K562 (cell line): Measurements from ENCODE around the gene CDH1. TPM values are rescaled to one million over a fixed set of nuclear protein-coding genes. Genes with fewer than 3 reads are reported as not detected.
A peak's percentile ranks its signal among the peaks of the same experiment; 100 is the strongest.

ENCODE experiments used
- ATAC-seq: fragments of 200-7000 bp; cut with Tn5 transposase; 3 replicates; pipeline ENCODE4 v1.9.1; 2020; ENCODE audit warnings: moderate library complexity
- BruUV-seq: library from RNA; stranded (reverse); fragments of 400-500 nt; replicated peaks from 2 replicates; lab custom pipeline; 2021; lab: Mats Ljungman, UMichigan
- CTCF ChIA-PET: fragments of 300-600 bp; formaldehyde crosslinking; extraction: SDS; loops from one replicate; lab custom pipeline; 2021; ENCODE audit warnings: low intra/inter-chr PET ratio; lab: Yijun Ruan, JAX
- POLR2A ChIA-PET: fragments of 300-600, 350-650 bp; sonication (Branson Sonifier 250); formaldehyde crosslinking; extraction: SDS; loops from one replicate; lab custom pipeline; 2021; ENCODE audit warnings: antibody characterized with exemption, inconsistent platforms; lab: Yijun Ruan, JAX
- DNase-seq, 4 experiments: peaks; one replicate each; pipeline versions ENCODE4 v3.0.0 to v3.0.0-alpha.2; 2011 to 2018; ENCODE audit warnings: low spot score in 3 of 4, mixed read lengths in 3 of 4; ENCODE audit errors: extremely low read depth in 1 of 4
- FAIRE-seq: peaks from 2 replicates; lab custom pipeline; 2011; peaks lifted over from hg19 to GRCh38; lab: Jason Lieb, UNC
- H2AFZ ChIP-seq: 2 replicates; pipeline ENCODE4 v1.6.0; 2011; ENCODE audit warnings: low read depth, low read length, control low read depth, inconsistent platforms
- H3K27ac ChIP-seq: fragments of 200-600 bp; 3 replicates; pipeline ENCODE4 v1.8.0; 2011; ENCODE audit warnings: low read depth, mild to moderate bottlenecking, control low read depth, inconsistent platforms, low read length, moderate library complexity, mixed read lengths; ENCODE audit errors: extremely low read depth
- H3K27me3 ChIP-seq, 2 experiments: fragments of 300-600 bp in 1 of 2; 2 replicates in 1 of 2; 3 replicates in 1 of 2; pipeline versions ENCODE4 v1.6.0 to v1.8.0; 2011; ENCODE audit warnings: inconsistent platforms in 2 of 2, low read length in 2 of 2, mild to moderate bottlenecking in 1 of 2, mixed read lengths in 1 of 2, moderate library complexity in 1 of 2; ENCODE audit not compliant: control insufficient read depth in 2 of 2, insufficient read depth in 2 of 2
- H3K36me3 ChIP-seq: fragments of 300-600 bp; 3 replicates; pipeline ENCODE4 v1.8.0; 2011; ENCODE audit warnings: mild to moderate bottlenecking, low read length, inconsistent platforms; ENCODE audit not compliant: control insufficient read depth, insufficient read depth
- H3K4me1 ChIP-seq, 2 experiments: fragments of 200-600 bp in 1 of 2; replicated peaks in 1 of 2; 2 replicates in 1 of 2; 3 replicates in 1 of 2; pipeline versions ENCODE4 v1.5.1 to v1.8.0; 2011; ENCODE audit warnings: inconsistent platforms in 2 of 2, low read length in 2 of 2, mild to moderate bottlenecking in 1 of 2, mixed read lengths in 1 of 2, moderate library complexity in 1 of 2; ENCODE audit not compliant: control insufficient read depth in 2 of 2, insufficient read depth in 2 of 2
- H3K4me2 ChIP-seq: 2 replicates; pipeline ENCODE4 v1.6.1; 2011; ENCODE audit warnings: low read length, control low read depth, inconsistent platforms, mixed read lengths; ENCODE audit not compliant: insufficient read depth
- H3K4me3 ChIP-seq: fragments of 200-600 bp; sonication (generic), shearing (Covaris generic); 2 replicates; pipeline ENCODE4 v1.5.1; 2016; ENCODE audit warnings: control low read depth, inconsistent platforms
- H3K79me2 ChIP-seq: fragments of 200-600 bp; 3 replicates; pipeline ENCODE4 v1.8.0; 2011; ENCODE audit warnings: low read length, inconsistent platforms; ENCODE audit not compliant: control insufficient read depth, insufficient read depth
- H3K9ac ChIP-seq, 2 experiments: 2 replicates each; pipeline versions ENCODE4 v1.6.0 to v1.6.1; 2011; ENCODE audit warnings: low read depth in 2 of 2, low read length in 2 of 2, control low read depth in 1 of 2, inconsistent platforms in 1 of 2, mild to moderate bottlenecking in 1 of 2, mixed read lengths in 1 of 2; ENCODE audit not compliant: insufficient read depth in 1 of 2
- H3K9me1 ChIP-seq: one replicate; pipeline ENCODE4 v1.6.0; 2011; ENCODE audit warnings: inconsistent platforms, mild to moderate bottlenecking, low read length, moderate library complexity; ENCODE audit not compliant: control insufficient read depth, insufficient read depth
- H3K9me3 ChIP-seq: replicated peaks from 2 replicates; pipeline ENCODE4 v1.5.1; 2011; ENCODE audit warnings: low read depth, low read length, inconsistent platforms; ENCODE audit not compliant: control insufficient read depth, insufficient read depth
- H4K20me1 ChIP-seq: replicated peaks from 2 replicates; pipeline ENCODE4 v1.6.1; 2011; ENCODE audit warnings: low read length, inconsistent platforms, mixed read lengths; ENCODE audit not compliant: control insufficient read depth, insufficient read depth
- ARID1B ChIP-seq: fragments of 450-650 bp; IDR thresholded peaks from 2 replicates; pipeline ENCODE4 v1.6.1; 2016; ENCODE audit warnings: antibody characterized with exemption, mild to moderate bottlenecking, inconsistent platforms
- CCNT2 ChIP-seq: IDR thresholded peaks from 2 replicates; pipeline ENCODE4 v1.6.1; 2011; ENCODE audit warnings: borderline replicate concordance, low read depth, mild to moderate bottlenecking, moderate library complexity, mixed read lengths, low read length; ENCODE audit not compliant: insufficient read length; ENCODE audit errors: extremely low read depth
- CREBBP ChIP-seq: IDR thresholded peaks from one replicate; pipeline ENCODE4 v1.6.1; 2012; ENCODE audit warnings: low read depth, mild to moderate bottlenecking, control low read depth, inconsistent platforms, low read length
- CTBP1 ChIP-seq: fragments of 450-650 bp; IDR thresholded peaks from 2 replicates; pipeline ENCODE4 v1.6.1; 2016; ENCODE audit warnings: borderline replicate concordance
- DIDO1 ChIP-seq: fragments of 450-650 bp; IDR thresholded peaks from 2 replicates; pipeline ENCODE4 v1.6.1; 2016; ENCODE audit warnings: low read depth, missing biosample characterization, missing genetic modification characterization
- DPF2 ChIP-seq: fragments of 450-650 bp; IDR thresholded peaks from 2 replicates; pipeline ENCODE4 v1.6.1; 2016
- ELK1 ChIP-seq: sonication (generic); formaldehyde crosslinking; IDR thresholded peaks from 2 replicates; pipeline ENCODE4 v1.8.1; 2022; ENCODE audit warnings: missing genetic modification reagents
- FOSL1 ChIP-seq: fragments of 200-800 bp; sonication (Bioruptor generic); conservative IDR thresholded peaks from 2 replicates; pipeline ENCODE4 v1.6.1; 2016; ENCODE audit warnings: missing genetic modification characterization, missing compliant biosample characterization
- FUS ChIP-seq: fragments of 200-400 bp; formaldehyde crosslinking; optimal IDR thresholded peaks from 2 replicates; pipeline ENCODE3; 2017; ENCODE audit warnings: low read depth, low read length
- ILK ChIP-seq: fragments of 450-650 bp; IDR thresholded peaks from 2 replicates; pipeline ENCODE4 v1.6.1; 2016; ENCODE audit warnings: missing genetic modification characterization, low read depth, mild to moderate bottlenecking, missing compliant biosample characterization, moderate library complexity, borderline replicate concordance
- JUNB ChIP-seq: fragments of 450-650 bp; formaldehyde crosslinking; conservative IDR thresholded peaks from 2 replicates; pipeline ENCODE4 v1.4.0; 2020; ENCODE audit warnings: mild to moderate bottlenecking
- KLF16 ChIP-seq: IDR thresholded peaks from 2 replicates; pipeline ENCODE4 v1.6.1; 2016; ENCODE audit warnings: antibody characterized with exemption
- MXI1 ChIP-seq: IDR thresholded peaks from 2 replicates; pipeline ENCODE4 v1.6.1; 2011; ENCODE audit warnings: low read depth, mild to moderate bottlenecking, improper control_type of control experiment, low read length
- PBX2 ChIP-seq, 2 experiments: IDR thresholded peaks in 1 of 2; conservative IDR thresholded peaks in 1 of 2; 2 replicates each; pipeline ENCODE4 v1.6.1; 2016; ENCODE audit warnings: low read depth in 2 of 2, mild to moderate bottlenecking in 1 of 2, missing compliant biosample characterization in 1 of 2, missing genetic modification characterization in 1 of 2, moderate library complexity in 1 of 2
- RFX7 ChIP-seq: fragments of 250-450 bp; sonication (Bioruptor Pico); IDR thresholded peaks from 2 replicates; pipeline ENCODE4 v1.5.1; 2021; ENCODE audit warnings: mild to moderate bottlenecking
- TEAD4 ChIP-seq, 2 experiments: sonication (generic) in 1 of 2; formaldehyde crosslinking in 1 of 2; IDR thresholded peaks; 2 replicates each; pipeline versions ENCODE4 v1.6.1 to v1.8.0; 2012 to 2022; ENCODE audit warnings: borderline replicate concordance in 1 of 2, inconsistent platforms in 1 of 2, low read length in 1 of 2, mild to moderate bottlenecking in 1 of 2, missing genetic modification reagents in 1 of 2
- TRIM24 ChIP-seq, 2 experiments: fragments of 450-650 bp; IDR thresholded peaks; 2 replicates each; pipeline ENCODE4 v1.6.1; 2016
- ZBTB8A ChIP-seq: fragments of 450-650 bp; IDR thresholded peaks from 2 replicates; pipeline ENCODE4 v1.6.1; 2018; ENCODE audit warnings: mild to moderate bottlenecking, moderate library complexity; ENCODE audit not compliant: partially characterized antibody
- ZNF174 ChIP-seq: fragments of 250-450 bp; sonication (Bioruptor Pico); IDR thresholded peaks from 2 replicates; pipeline ENCODE4 v1.4.0; 2020; ENCODE audit warnings: mild to moderate bottlenecking
- WGBS: fragments of 100-300 bp; shearing (Covaris generic); methylation state at CpG from one replicate; pipeline ENCODE4 v1.1.6; 2016; ENCODE audit warnings: low coverage, mixed read lengths; ENCODE audit not compliant: insufficient coverage; ENCODE audit errors: missing lambda C conversion rate; 5-methylcytosine and 5-hydroxymethylcytosine counted together
- in situ Hi-C: fragments of 300-500 bp; cut with MboI; formaldehyde crosslinking; loops from 4 replicates; pipeline ENCODE4 v1.15.0; 2018; ENCODE audit warnings: inconsistent platforms, mixed read lengths
- intact Hi-C: fragments of 100-400 bp; cut with micrococcal nuclease; formaldehyde crosslinking; loops from 2 replicates; pipeline ENCODE4 v1.14.2; 2022
- polyA plus RNA-seq, 8 experiments: library from polyadenylated mRNA; depleted of rRNA in 4 of 8; stranded (reverse) in 5 of 8; unstranded in 3 of 8; fragments of >200 nt; fragmentation: Nextera tagmentation in 2 of 8; fragmentation: Illumina TruSeq in 1 of 8; extraction: Ambion mirVana in 2 of 8; extraction: Trizol in 1 of 8; gene quantifications; 2 replicates each; pipeline versions ENCODE4 v1.2.1 to v1.2.3, GENCODE V29; 2011 to 2014; ENCODE audit warnings: inconsistent platforms in 1 of 8, missing spikeins in 1 of 8
- total RNA-seq, 7 experiments: library from RNA; depleted of rRNA in 6 of 7; stranded (reverse); fragments of >200 nt in 6 of 7; fragmentation: Illumina TruSeq in 2 of 7; extraction: Trizol in 2 of 7; gene quantifications; 2 replicates each; pipeline versions ENCODE4 v1.2.1 to v1.2.3, GENCODE V29; 2011 to 2021; ENCODE audit warnings: low replicate concordance in 1 of 7

The CDH1 gene
- total and polyA plus RNA-seq, 9 of the 15 experiments (the other 6 are each of a cell fraction or from before 2014, with no cell fraction given) = 0.01 to 0.69 TPM; not detected in 7

GRCh38 chr16:68752602-68753001 is 15.5 kb downstream of the CDH1 start:
- FAIRE-seq (no peak), DNase-seq (peak in 1 of 4 experiments; percentile 55), ATAC-seq (peak; percentile 68)
- ChIA-PET POLR2A (interaction anchor here (0.6 kb wide), 1 partner anchor 227 kb away, joined by 3 read pairs; no protein-coding TSS in a partner anchor), CTCF (no interaction called here)
- no peaks in the 10 kb centered on the region for H3K27me3 ChIP-seq
- H3K27ac ChIP-seq = no peak overlapping the region
- 7% methylated on average over 3 of the region's 3 CpGs for WGBS
- no peaks in the 10 kb centered on the region for H4K20me1 ChIP-seq
- intact Hi-C loops = no loop called here
- no peaks in the 10 kb centered on the region for H3K9me1 ChIP-seq
- H3K4me3 ChIP-seq = no peak overlapping the region
- in situ Hi-C loops = no loop called here
- H3K4me2 ChIP-seq = no peak overlapping the region
- H3K36me3 ChIP-seq = no peaks in the 10 kb centered on the region
- no peak overlapping the region for H3K9ac ChIP-seq
- no peaks in the 10 kb centered on the region for H3K9me3 ChIP-seq
- no peaks in the 10 kb centered on the region for H3K79me2 ChIP-seq
- BruUV-seq = no TSS peak
- H3K4me1 ChIP-seq = peaks cover 0 to 9% of the 10 kb centered on the region in 2 experiments; a peak in 2 of 5 replicates
- no peak overlapping the region for H2AFZ ChIP-seq
- no peak for TF ChIP-seq FUS
- TF ChIP-seq CREBBP = no peak
- peak; percentile 58; the same call in 1 of the 2 replicates for TF ChIP-seq KLF16
- TF ChIP-seq ZBTB8A = no peak
- TF ChIP-seq CCNT2 = no peak
- no peak for TF ChIP-seq ILK
- TF ChIP-seq RFX7 (CRISPR knock-in tag) = no peak
- peak; percentile 59 for TF ChIP-seq DPF2
- no peak for TF ChIP-seq JUNB (CRISPR knock-in tag)
- peak; percentile 63 for TF ChIP-seq TEAD4 (IDR thresholded peaks at IDR 0.05; ENCODE audit: low read length)
- no peak for TF ChIP-seq TEAD4 (CRISPR knock-in tag; IDR thresholded peaks at IDR 0.05; ENCODE audit: borderline replicate concordance)
- no peak for TF ChIP-seq MXI1
- TF ChIP-seq PBX2 (CRISPR knock-in tag; IDR thresholded peaks at IDR 0.05; ENCODE audit: low read depth) = no peak
- TF ChIP-seq PBX2 (tag; conservative IDR thresholded peaks at IDR 0.05; ENCODE audit: low read depth) = no peak
- peak; percentile 26 to 41; a peak in 2 of 4 replicates for TF ChIP-seq TRIM24 (IDR thresholded peaks at IDR 0.05)
- peak; percentile 74 for TF ChIP-seq ARID1B
- TF ChIP-seq FOSL1 = peak; percentile 32; the same call in 1 of the 2 replicates
- no peak for TF ChIP-seq DIDO1 (tag)
- TF ChIP-seq CTBP1 = peak; percentile 35; the same call in 1 of the 2 replicates
- TF ChIP-seq ELK1 = no peak
- no peak for TF ChIP-seq ZNF174 (CRISPR knock-in tag)
